SHP77 treated with DMSO at 0.1 percent for 48 hours (cell line): ENCODE results near the gene XRCC4.

Source experiments
- DNase-seq: peaks from one replicate; lab custom pipeline; 2025; lab: John Stamatoyannopoulos, UW

The XRCC4 gene

GRCh38 chr5:83277154-83277553 is 199.8 kb downstream of the XRCC4 start:
- no peak for DNase-seq

- no peak for DNase-seq
Observed at GRCh38 chr5:83277953-83278352, 200.6 kb downstream of the XRCC4 start.

GRCh38 chr5:83281176-83281575 is 203.8 kb downstream of the XRCC4 start:
- DNase-seq = no peak

GRCh38 chr5:83281658-83282057 is 204.3 kb downstream of the XRCC4 start:
- no peak for DNase-seq

GRCh38 chr5:83283761-83284160 is 206.4 kb downstream of the XRCC4 start:
- no peak for DNase-seq

GRCh38 chr5:83285661-83286398 is 208.5 kb downstream of the XRCC4 start:
- no peak for DNase-seq

GRCh38 chr5:83294246-83294645 is 216.9 kb downstream of the XRCC4 start:
- DNase-seq = no peak

- DNase-seq = no peak
Observed at GRCh38 chr5:83299353-83299752, 222.0 kb downstream of the XRCC4 start.

GRCh38 chr5:83306572-83307241 is 229.4 kb downstream of the XRCC4 start:
- DNase-seq = no peak

- no peak for DNase-seq
Observed at GRCh38 chr5:83312663-83313062, 235.3 kb downstream of the XRCC4 start.

- DNase-seq = no peak
Observed at GRCh38 chr5:83313436-83313835, 236.1 kb downstream of the XRCC4 start.

GRCh38 chr5:83321483-83322055 is 244.2 kb downstream of the XRCC4 start:
- DNase-seq = no peak

GRCh38 chr5:83322273-83322924 is 245.1 kb downstream of the XRCC4 start:
- no peak for DNase-seq

GRCh38 chr5:83323557-83324180 is 246.3 kb downstream of the XRCC4 start:
- DNase-seq = no peak

GRCh38 chr5:83331842-83332241 is 254.5 kb downstream of the XRCC4 start:
- no peak for DNase-seq

GRCh38 chr5:83337453-83338035 is 260.2 kb downstream of the XRCC4 start:
- DNase-seq = no peak

- DNase-seq = no peak
Observed at GRCh38 chr5:83340511-83340918, 263.2 kb downstream of the XRCC4 start.

GRCh38 chr5:83341815-83342334 is 264.5 kb downstream of the XRCC4 start:
- no peak for DNase-seq

GRCh38 chr5:83342465-83342864 is 265.1 kb downstream of the XRCC4 start:
- DNase-seq = no peak

GRCh38 chr5:83343299-83343698 is 266.0 kb downstream of the XRCC4 start:
- DNase-seq = peak; percentile 40

GRCh38 chr5:83345423-83345822 is 268.1 kb downstream of the XRCC4 start:
- DNase-seq = peak; percentile 4
